GM12801 (cell line): Measurements from ENCODE around the gene BTD.

Experiments
- TF ChIP-seq, protein P1 (sequence below): IDR thresholded peaks from one replicate; pipeline ENCODE4 v1.5.1; 2011; ENCODE audit warnings: control low read depth; ENCODE audit not compliant: insufficient read length; ENCODE audit errors: extremely low read depth

Gene BTD

DNA sequence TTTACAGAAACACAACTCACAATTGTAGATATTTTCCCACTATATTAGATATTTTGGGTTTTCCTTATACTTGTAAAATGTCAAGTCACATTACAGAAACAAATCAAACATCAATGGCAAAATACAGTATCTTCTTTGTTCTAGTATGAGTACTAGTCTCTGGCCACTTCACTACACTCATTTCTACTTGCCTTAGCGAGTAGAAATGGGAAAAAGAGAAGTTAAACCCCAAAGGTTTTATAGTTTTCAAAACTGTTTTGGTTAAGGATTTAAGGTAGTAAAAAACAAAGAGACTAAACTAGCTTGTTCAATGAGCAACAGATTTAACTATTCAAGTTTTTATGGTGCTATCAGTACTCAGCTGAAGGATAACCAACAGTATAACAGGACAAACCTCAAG is 81.7 kb downstream of the BTD start:
- TF ChIP-seq, protein P1, sequence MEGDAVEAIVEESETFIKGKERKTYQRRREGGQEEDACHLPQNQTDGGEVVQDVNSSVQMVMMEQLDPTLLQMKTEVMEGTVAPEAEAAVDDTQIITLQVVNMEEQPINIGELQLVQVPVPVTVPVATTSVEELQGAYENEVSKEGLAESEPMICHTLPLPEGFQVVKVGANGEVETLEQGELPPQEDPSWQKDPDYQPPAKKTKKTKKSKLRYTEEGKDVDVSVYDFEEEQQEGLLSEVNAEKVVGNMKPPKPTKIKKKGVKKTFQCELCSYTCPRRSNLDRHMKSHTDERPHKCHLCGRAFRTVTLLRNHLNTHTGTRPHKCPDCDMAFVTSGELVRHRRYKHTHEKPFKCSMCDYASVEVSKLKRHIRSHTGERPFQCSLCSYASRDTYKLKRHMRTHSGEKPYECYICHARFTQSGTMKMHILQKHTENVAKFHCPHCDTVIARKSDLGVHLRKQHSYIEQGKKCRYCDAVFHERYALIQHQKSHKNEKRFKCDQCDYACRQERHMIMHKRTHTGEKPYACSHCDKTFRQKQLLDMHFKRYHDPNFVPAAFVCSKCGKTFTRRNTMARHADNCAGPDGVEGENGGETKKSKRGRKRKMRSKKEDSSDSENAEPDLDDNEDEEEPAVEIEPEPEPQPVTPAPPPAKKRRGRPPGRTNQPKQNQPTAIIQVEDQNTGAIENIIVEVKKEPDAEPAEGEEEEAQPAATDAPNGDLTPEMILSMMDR: no peak

DNA sequence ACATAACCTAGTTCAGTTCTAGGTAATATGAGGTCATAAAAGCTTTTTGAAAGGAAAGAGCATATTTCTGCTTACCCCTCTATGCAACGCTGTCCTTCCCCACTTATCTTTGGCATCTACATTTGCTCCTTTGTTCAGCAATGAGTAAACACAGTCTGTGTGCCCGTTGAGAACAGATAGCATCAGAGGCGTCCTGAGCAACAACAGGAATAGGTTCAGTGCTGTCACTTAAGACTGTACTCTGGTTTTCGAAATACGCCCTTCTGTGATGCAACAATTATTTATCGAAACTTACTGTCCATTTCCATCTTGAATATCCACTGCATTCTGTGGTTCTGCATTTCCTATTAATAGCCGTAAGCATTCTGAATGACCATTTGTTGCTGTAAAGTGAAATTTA is 84.4 kb downstream of the BTD start:
- TF ChIP-seq, protein P1: no peak

DNA sequence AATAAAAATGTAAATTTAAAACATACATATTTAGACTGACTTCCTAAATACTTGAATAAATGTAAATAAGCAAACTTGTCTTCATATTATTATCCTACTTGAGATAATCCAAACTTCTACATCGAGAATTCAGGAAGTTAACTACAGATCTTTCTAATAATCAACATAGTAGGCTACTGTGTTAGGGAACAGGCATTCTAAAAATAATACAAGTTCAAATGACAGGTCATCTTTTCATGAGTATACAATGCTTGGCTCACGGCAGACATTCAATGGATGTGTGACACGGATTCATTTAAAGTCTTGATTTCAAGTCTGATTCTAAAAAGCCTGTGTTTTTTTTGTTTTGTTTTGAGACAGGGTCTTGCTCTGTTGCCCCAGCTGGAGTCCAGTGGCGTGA is 88.7 kb downstream of the BTD start:
- TF ChIP-seq, protein P1: no peak

DNA sequence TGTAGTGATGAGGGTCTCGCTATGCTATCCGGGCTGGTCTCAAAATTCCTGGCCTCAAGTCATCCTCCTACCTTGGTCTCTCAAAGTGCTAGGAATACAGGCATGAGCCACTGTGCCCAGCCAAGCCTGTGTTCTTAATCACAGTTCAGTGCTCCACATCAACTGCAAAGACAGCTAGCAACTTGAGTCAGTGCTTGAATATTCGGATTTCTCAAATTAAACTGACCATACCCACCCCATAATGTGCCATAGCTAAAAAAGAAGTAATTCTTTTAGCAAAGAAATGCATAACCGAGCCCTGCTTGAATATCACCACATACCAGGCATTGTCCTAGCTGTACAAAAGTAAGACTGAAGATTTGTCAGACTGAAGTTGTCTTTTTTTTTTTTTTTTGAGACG is 89.2 kb downstream of the BTD start:
- TF ChIP-seq, protein P1: no peak

DNA sequence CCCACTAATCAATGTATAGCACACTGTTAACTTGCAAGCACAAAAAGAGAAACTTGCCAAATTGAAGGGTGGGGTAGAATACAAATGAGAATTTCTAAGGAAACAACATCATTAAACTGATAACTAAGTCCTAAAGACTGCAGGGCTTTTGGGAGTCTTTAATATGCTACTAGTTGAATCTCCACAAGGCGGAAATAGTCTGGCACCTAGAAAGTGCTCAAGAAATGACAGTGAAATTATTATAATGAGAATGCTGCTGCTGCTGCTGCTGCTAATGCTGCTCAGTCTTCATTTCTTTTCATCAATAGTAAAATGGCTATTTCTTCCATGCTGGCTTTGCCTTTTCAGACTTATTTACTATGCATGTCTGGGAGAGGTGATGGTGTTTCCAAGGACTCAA is 91.8 kb downstream of the BTD start:
- TF ChIP-seq, protein P1: no peak

DNA sequence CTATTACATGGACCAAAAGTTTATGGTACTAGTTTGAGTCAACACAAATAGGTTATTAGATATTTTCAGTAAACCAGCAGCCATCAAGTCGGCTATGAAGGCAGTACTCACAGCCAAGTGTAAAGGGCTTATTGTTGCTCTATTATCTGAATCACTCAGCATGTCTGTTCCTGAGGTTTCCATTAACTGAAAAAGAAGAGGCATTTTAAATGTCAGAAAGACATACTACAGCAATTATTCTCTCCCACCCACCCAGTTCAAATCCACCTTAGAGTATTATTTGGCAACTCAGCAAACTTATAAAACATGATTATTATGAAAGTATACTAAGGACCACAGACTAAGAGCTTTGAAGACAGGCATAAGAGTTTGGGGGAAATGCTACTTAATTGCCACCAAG is 93.1 kb downstream of the BTD start:
- TF ChIP-seq, protein P1: no peak
